ENCODE results near the gene STON1. TPM values are rescaled to one million over a fixed set of nuclear protein-coding genes. Genes with fewer than 3 reads are reported as not detected.
"Not testable (repeated sequence)": the region's sequence is repeated elsewhere in the genome, so short reads cannot be mapped to it uniquely, and the experiment has no call there.

STON1 gene
- total RNA-seq, 1 donor from 2014 or later, result 1.8 TPM

DNA sequence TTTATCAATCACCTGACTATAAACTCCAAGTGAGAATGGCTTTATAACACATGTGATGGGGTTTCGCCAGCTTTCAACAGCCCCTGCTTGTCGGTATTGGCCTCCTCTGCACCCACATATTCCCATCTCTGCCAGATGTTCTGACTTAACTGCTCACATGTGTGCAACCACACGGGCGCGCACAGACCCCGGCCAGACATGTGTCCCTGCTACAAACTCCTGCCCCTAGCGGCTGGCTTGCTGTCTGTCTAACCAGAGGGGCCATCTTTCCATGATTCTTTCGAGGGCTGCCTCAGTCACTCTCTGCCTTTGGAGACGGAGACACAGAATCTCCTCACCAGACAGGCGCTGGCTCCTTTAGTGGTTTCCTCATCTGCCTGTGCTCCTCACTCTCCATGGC is 15.3 kb downstream of the STON1 start:
- TF ChIP-seq, protein P1, sequence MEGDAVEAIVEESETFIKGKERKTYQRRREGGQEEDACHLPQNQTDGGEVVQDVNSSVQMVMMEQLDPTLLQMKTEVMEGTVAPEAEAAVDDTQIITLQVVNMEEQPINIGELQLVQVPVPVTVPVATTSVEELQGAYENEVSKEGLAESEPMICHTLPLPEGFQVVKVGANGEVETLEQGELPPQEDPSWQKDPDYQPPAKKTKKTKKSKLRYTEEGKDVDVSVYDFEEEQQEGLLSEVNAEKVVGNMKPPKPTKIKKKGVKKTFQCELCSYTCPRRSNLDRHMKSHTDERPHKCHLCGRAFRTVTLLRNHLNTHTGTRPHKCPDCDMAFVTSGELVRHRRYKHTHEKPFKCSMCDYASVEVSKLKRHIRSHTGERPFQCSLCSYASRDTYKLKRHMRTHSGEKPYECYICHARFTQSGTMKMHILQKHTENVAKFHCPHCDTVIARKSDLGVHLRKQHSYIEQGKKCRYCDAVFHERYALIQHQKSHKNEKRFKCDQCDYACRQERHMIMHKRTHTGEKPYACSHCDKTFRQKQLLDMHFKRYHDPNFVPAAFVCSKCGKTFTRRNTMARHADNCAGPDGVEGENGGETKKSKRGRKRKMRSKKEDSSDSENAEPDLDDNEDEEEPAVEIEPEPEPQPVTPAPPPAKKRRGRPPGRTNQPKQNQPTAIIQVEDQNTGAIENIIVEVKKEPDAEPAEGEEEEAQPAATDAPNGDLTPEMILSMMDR (IDR thresholded peaks at IDR 0.05), result no peak
- Mint-ChIP-seq H3K27ac (no peak overlapping the region), H3K27me3 (no peaks in the 10 kb centered on the region), H3K4me3 (no peak overlapping the region), H3K36me3 (ENCODE audit: low read depth) (no peaks in the 10 kb centered on the region), H3K4me1 (no peaks in the 10 kb centered on the region), H3K9me3 (no peaks in the 10 kb centered on the region)
- intact Hi-C loops (cut with micrococcal nuclease), result no loop called here
- DNase-seq (no peak), ATAC-seq (ENCODE audit: low read depth) (no peak)
- ChIA-PET POLR2A (no interaction called here), CTCF (no interaction called here)

DNA sequence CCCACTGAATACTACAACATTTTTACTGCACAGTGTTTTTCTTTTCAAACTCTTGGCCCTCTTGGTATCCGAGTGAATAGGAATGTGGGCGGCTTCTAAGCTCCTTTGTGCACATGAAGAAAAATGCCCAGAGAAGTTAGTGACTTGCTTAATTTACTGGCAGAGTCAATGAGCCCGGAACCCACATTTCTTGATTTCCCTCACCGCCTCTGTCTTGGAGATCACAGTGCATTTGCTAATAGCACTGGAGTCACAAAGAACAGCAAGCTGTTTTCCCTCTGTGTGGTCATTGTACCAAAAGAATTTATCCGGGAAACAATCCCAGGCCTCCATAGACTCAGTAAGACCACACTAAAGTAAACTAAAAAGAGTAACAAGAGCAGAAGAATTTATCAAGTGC is 18.9 kb downstream of the STON1 start:
- H3K27ac Mint-ChIP-seq, result no peak overlapping the region
- H3K4me1 Mint-ChIP-seq, result no peaks in the 10 kb centered on the region
- no peaks in the 10 kb centered on the region for H3K36me3 Mint-ChIP-seq (ENCODE audit: low read depth)
- POLR2A ChIA-PET, result no interaction called here
- no peaks in the 10 kb centered on the region for H3K9me3 Mint-ChIP-seq
- intact Hi-C loops (cut with micrococcal nuclease), result no loop called here
- TF ChIP-seq, protein P1 (IDR thresholded peaks at IDR 0.05), result no peak
- ATAC-seq (ENCODE audit: low read depth), result no peak
- CTCF ChIA-PET, result no interaction called here
- no peak overlapping the region for H3K4me3 Mint-ChIP-seq
- DNase-seq, result no peak
- H3K27me3 Mint-ChIP-seq, result no peaks in the 10 kb centered on the region

DNA sequence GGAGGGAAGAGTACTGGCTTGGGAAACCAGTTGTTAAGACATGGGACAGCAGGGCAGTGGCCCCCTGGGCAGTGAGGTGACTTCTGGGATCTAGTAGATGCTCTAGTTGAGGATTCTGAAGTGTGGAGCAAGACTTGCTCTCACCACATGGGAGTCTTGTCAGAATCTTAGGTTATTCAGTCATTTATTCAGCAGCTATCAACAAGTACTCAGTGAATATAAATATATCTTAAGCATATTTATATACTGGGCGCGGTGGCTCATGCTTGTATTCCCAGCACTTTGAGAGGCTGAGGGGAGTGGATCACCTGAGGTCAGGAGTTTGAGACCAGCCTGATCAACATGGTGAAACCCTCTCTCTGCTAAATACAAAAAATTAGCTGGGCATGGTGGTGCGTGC is 20.0 kb downstream of the STON1 start:
- no peak overlapping the region for H3K27ac Mint-ChIP-seq
- intact Hi-C loops (cut with micrococcal nuclease), result no loop called here
- TF ChIP-seq, protein P1 (IDR thresholded peaks at IDR 0.05), result no peak
- ChIA-PET POLR2A (no interaction called here), CTCF (no interaction called here)
- H3K9me3 Mint-ChIP-seq, result no peaks in the 10 kb centered on the region
- ATAC-seq (ENCODE audit: low read depth) (no peak), DNase-seq (no peak)
- H3K36me3 Mint-ChIP-seq (ENCODE audit: low read depth), result no peaks in the 10 kb centered on the region
- H3K27me3 Mint-ChIP-seq, result no peaks in the 10 kb centered on the region
- no peak overlapping the region for H3K4me3 Mint-ChIP-seq
- H3K4me1 Mint-ChIP-seq, result no peaks in the 10 kb centered on the region

DNA sequence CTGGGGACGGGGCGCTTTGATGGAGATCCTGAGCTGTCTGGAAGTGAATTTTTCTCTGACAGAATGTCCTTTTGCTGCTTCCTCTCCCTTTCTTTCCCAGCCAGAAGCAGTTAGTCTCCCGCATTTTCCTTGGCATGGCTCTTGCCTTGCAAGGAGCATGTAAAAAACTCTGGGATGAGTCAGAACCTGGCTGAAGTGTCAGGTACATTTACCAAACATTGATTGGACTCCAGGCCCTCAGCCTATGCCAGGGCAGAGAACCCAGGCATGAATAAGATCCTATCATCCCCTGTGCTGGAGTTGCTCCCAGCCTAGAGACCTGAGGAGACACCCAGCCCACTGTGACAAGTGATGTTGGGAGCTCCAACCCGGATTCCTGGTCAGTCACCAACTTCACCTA is 21.6 kb downstream of the STON1 start:
- ATAC-seq (ENCODE audit: low read depth) (no peak), DNase-seq (no peak)
- ChIA-PET CTCF (no interaction called here), POLR2A (no interaction called here)
- no peaks in the 10 kb centered on the region for H3K27me3 Mint-ChIP-seq
- H3K36me3 Mint-ChIP-seq (ENCODE audit: low read depth), result no peaks in the 10 kb centered on the region
- H3K27ac Mint-ChIP-seq, result no peak overlapping the region
- no peaks in the 10 kb centered on the region for H3K4me1 Mint-ChIP-seq
- no peak overlapping the region for H3K4me3 Mint-ChIP-seq
- intact Hi-C loops (cut with micrococcal nuclease), result no loop called here
- H3K9me3 Mint-ChIP-seq, result no peaks in the 10 kb centered on the region
- TF ChIP-seq, protein P1 (IDR thresholded peaks at IDR 0.05), result no peak

DNA sequence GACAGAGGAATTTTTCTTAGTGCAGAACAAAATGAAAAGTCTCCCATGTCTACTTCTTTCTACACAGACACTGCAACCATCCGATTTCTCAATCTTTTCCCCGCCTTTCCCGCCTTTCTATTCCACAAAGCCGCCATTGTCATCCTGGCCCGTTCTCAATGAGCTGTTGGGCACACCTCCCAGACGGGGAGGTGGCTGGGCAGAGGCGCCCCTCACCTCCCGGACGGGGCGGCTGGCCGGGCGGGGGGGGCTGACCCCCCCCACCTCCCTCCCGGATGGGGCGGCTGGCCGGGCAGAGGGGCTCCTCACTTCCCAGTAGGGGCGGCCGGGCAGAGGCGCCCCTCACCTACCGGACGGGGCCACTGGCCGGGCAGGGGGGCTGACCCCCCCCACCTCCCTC is 25.1 kb downstream of the STON1 start:
- intact Hi-C loops (cut with micrococcal nuclease); H3K36me3 Mint-ChIP-seq (ENCODE audit: low read depth); CTCF ChIA-PET; DNase-seq; H3K4me1 Mint-ChIP-seq; H3K9me3 Mint-ChIP-seq; H3K27ac Mint-ChIP-seq; POLR2A ChIA-PET; H3K27me3 Mint-ChIP-seq; ATAC-seq (ENCODE audit: low read depth); H3K4me3 Mint-ChIP-seq: not testable (repeated sequence)

DNA sequence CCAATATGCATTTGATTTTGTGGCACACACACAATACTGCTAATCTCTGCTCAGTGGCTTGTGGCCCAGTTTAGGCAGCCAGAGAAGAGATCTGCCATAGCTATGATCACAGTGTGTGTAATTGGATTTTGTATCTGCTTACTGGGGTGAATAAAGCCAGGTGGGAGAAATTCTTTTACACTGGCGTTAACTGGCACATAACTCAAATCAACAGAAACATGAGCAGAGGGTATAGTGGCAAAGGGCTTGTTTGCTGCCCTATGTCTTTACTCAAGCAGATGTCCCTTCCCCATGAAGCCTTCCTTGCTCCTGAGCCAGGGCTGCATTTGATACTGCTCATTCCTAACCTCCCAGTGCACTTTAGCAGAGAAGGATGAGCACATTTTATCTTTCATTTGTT is 28.5 kb downstream of the STON1 start:
- DNase-seq (no peak), ATAC-seq (ENCODE audit: low read depth) (no peak)
- intact Hi-C loops (cut with micrococcal nuclease), result no loop called here
- no peak overlapping the region for H3K4me3 Mint-ChIP-seq
- H3K36me3 Mint-ChIP-seq (ENCODE audit: low read depth), result no peaks in the 10 kb centered on the region
- ChIA-PET POLR2A (no interaction called here), CTCF (no interaction called here)
- H3K27ac Mint-ChIP-seq, result no peak overlapping the region
- H3K4me1 Mint-ChIP-seq, result no peaks in the 10 kb centered on the region
- no peaks in the 10 kb centered on the region for H3K27me3 Mint-ChIP-seq
- no peaks in the 10 kb centered on the region for H3K9me3 Mint-ChIP-seq
- TF ChIP-seq, protein P1 (IDR thresholded peaks at IDR 0.05), result no peak

All from activated B cell treated with CpG ODN at 0.5 μM for 24 hours (primary cell).